Measurements from ENCODE around the gene MARF1.
"Not testable (repeated sequence)": the region's sequence is repeated elsewhere in the genome, so short reads cannot be mapped to it uniquely, and the experiment has no call there.

MARF1 gene

DNA sequence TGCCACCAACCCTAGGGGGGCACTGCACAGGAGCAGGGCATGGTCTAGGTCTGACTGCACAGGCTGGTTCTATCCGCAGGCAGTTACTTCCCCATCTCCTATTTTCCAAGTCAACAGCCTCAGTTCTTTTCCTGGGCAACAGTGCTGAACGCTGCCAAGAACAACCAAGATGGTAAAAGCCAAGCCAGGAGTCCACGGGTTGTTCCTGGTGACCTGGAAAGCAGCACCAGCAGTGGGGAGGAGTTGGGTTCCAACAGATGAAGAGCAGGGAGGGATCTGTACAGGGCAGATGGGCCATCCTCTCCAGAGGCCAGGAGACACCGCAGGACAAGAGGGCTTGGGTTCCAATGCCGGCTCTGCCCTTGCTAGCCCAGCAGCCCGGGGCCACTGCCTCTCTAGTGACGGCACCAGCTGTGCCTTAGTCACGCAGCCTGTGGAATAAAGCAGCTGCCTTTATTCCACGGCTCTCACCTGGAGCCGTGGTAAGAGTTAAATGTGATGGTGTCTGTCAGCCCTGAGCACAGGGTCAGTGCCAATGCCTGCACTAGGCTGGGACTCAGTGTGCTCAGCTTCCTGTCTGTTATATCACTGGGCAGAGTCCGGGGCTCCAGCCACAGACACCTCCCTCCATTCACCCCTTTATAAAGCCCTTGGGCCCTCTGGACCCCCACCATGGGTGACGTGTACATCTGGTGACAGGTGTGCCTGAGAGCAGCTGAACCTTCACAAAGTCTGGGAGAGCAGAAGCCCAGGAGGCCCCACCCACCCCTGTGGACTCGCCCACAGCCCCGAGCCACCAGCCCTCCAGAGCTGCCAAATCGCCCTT is 44.9 kb downstream of the MARF1 start:
- DNase-seq (ENCODE audit: low read depth) = no peak

DNA sequence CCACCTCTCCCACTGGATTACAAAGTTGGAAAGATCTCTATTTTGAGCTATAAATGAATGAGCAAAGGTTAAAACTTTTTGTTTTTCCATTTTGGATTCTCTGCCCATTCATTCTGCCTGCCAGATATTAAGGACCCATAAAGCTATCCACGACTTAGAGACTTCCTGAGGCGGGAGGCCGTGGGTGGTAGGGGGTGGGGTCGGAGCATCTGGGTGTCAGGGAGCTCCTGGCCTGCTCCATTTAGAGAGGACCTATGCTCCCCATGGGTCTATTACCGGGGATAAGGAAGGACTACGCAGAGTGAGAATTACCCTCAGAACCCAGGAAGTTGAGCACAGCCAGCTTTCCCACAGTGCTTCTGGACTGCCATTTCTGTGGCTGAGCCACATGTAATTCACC is 45.8 kb downstream of the MARF1 start:
- DNase-seq (ENCODE audit: low read depth) = no peak

DNA sequence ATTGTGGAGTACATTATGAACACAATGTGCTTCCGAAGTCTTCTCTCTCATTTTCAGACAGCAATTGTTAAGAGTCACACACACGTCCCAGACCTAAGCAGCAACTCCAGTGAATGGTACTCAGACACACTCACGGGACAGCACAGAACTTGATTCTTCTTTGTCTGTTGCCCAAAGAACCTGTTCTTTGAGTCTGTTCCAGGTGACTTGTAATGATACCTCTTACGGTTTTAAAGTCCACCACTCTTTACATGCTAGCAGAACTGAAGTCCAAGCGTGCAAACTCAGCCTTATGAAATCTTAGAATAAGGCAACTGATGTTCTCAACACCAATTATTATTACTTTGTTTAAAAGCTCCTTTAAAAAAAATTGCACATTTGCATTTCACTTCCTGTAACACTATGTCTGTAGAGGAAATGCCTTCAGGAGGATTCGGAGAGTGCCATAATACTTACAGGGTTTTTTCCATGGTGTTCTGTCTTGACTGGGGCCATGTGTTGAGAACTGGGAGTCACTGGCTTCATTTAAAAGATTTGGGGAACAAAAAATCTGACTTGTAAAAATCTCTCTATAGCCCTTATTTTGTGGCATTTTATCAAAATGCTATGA is 48.1 kb downstream of the MARF1 start:
- DNase-seq (ENCODE audit: low read depth) = no peak

DNA sequence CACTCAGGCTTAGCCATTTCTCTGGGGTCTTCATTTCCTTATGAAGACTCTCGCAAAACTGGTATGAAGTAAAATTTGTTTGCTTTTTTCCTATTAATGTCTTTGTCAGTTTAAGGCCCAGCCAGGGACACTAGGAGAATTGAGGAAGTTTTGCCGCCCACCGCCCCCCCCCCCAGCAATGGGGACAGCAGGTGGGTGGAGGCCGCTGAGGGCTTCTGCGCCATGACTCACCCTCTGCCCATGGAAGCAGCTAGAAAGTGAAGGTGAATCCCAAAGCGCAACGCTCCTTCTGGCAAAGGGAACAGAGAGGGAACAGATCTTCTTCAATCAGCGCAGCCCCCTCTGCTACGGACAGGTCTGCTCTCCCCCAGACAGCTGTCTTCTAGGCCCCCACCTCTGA is 49.7 kb downstream of the MARF1 start:
- DNase-seq (ENCODE audit: low read depth) = no peak

DNA sequence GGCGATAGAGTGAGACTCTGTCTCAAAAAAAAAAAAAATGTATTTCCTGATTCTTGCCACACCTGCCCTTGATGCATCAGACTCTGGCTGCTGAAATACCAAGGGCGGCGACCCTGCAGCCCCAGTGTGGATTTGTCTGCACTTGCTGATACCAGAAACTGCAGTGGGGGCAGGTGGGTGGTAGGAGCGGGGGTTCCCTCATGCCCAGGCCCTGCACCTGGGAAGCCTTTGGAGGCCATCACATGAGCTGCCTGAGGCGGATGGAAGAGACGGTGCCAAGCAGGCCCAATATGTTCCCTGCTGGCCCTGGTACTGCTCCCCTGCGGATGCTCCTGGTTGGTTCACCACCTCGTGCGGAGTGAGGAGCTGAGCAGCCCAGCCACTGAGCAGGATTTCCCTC is 50.6 kb downstream of the MARF1 start:
- DNase-seq (ENCODE audit: low read depth) = no peak

DNA sequence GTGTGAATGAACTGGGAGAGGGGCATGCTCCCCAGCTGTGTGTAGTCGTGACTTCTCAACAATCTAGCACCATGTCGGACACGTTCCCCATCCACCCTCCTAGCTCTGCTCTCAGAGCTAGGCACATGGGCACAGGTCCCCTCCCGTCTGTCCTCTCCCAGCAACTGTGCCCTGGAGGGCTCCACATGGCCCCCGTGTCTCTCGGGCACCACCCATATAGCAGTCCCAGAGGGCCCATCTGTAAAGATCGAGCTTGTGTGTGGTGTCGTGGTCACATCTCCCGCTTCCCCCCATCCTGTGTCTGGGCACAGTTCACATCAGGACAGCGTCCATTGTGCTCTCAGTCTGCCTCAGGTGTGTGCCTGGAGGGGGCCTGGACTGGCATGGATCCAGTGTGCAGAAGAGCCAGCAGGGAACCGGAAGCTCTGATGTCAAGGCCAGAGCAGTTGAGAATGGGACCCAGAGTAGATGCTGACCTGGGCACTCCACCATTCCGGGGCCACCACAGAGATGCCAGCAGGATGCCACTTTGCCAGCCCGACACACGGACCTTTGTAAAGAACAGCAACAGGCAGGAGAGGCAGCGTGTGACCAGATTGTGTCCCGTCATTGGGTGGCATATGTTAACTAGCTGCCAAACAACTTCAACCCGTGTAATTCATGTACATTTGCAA is 55.7 kb downstream of the MARF1 start:
- no peak for DNase-seq (ENCODE audit: low read depth)

DNA sequence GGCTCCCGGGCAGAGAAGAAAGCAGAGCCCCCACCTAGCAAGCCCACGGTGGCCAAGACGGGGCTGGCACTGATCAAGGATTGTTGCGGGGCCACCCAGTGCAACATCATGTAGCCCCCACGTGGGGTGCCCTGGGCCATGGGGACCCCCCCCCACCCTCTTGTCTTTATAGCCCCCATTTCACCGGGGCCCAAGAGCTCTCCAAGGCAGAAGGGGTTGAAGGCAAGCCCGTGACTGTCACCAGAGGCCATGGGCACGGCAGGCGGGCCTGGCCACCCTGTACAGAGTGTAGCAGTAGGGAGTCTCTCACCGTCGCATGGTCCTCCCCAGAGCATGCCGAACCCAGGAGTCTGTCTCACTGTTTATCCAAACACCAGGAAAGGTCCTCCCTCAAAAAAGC is 56.2 kb downstream of the MARF1 start:
- no peak for DNase-seq (ENCODE audit: low read depth)

DNA sequence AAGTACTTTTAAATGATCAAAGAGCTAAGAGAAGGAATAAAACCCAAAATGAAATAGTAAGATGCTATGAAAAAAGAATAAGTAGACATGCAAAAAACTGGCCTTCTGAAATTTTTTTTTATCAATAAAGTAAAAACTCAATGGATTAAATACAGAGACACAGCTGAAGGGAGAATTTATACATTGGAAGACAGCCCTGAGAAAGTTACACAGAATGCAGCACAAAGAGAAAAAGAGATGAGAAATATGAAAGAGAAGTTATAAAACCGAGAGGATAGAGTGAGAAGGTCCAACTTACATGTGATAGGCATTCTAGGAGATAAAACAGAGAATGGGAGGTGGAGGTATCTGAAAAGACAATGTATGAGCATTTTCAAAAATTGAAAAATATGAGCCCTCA is 57.0 kb downstream of the MARF1 start:
- DNase-seq (ENCODE audit: low read depth) = no peak

DNA sequence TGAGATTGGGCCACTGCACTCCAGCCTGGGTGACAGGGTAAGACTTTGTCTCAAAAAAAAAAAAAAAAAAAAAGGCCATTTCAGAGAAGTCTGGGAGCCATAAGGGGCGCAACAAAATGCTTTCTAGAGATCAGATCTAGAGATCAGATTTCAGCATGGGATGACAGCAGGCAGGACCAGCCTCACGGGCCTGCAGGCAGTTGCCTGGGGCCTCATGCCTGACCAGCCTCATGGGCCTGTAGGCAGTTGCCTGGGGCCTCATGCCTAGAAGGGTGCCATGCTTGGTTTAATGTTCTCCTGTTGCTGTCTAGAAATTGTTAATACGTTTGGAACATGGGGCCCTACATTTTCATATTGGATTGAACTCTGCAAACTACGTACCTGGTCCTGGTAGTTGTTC is 59.4 kb downstream of the MARF1 start:
- no peak for DNase-seq (ENCODE audit: low read depth)

DNA sequence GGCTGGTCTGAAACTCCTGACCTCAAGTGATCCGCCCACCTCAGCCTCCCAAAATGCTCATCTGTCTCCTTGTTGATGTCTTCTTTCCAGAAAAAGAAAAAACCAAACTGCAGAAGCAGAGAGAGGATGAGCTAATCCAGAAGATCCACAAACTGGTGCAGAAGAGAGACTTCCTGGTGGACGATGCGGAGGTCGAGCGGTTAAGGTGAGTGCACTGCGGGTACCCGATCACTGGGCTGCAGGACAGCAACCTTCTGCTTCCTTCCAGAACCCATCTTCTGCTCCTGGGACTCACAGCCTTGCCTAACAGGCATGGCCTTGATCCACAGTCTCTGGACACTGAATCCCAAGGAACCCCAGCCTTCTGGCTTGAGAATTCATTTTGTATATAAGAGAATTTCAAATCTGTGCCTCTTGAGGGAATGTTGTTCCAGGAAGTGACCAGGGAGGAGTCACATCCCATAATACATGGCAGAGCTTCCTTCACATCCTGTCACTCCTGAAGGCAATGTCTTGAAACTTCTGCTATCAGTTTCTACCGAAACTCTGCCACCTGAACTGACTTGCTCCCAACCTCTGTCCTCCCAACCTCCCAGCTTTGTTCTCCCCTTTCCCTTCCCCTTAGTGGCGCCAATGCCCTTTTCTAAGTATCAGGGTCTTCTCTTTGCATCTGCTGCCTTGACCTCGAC is 61.7 kb downstream of the MARF1 start:
- no peak for DNase-seq (ENCODE audit: low read depth)

DNA sequence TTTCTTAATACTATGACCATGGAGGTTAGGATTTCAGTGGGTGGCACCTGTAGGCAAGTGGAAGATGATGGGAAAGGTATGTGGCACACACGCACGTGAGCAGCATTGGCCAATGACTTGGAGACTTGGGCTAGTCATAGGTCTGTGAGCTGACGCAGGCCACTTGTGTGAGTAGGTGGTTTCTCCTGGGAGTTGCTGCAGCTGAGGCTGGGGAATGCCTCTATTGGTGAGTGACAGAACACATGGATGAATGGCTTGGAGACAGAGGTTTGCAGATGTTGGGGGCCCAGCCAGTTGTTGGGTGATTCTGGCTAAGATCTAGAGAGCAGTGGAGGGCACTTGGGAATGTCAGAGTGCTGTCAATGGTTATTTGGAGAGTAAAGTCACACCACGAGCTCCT is 64.1 kb downstream of the MARF1 start:
- DNase-seq (ENCODE audit: low read depth) = no peak

DNA sequence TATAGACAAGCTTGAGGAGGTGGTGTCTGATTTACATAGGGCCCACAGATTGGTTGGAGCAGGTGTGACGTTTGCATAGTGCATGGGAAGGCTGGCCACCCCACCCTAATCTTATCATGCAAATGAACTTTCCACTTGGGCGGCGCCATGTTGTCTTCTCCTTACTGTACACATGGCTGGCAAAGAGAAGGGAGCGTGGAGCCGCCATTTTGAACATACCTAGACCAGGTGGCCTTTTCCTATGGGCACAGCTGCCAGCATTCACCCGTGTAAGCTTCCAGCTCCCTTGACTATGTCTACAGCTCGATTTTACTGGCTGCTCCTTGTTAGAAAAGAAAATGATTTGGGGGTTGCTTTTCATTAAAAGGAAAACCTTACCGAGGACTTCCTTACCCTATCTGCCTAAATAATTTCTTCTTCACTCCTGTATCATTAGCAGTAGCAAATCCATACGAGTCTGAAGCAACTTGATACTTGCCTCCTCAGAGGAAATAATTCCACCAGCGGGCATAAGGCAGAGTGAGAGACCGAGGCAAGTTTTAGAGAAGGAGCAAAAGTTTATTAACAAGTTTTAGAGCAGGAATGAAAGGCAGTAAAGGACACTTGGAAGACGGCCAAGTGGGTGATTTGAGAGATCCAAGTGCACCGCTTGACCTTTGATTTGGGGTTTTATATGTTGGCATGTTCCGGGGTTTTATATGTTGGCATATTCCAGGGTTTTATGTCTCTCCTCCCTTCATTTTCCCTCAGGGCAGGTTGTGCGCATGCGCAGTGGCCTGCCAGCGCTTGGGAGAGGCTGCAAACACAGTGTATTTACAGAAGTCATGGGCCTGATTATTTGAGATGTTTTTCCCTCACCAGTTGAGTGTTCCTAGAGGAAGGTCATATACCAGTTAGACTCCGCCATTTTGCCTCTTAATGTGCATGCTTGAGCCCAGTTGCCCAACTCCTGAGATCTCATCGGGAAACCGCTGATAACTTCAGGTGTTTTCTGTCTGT is 65.7 kb downstream of the MARF1 start:
- DNase-seq (ENCODE audit: low read depth) = no peak

DNA sequence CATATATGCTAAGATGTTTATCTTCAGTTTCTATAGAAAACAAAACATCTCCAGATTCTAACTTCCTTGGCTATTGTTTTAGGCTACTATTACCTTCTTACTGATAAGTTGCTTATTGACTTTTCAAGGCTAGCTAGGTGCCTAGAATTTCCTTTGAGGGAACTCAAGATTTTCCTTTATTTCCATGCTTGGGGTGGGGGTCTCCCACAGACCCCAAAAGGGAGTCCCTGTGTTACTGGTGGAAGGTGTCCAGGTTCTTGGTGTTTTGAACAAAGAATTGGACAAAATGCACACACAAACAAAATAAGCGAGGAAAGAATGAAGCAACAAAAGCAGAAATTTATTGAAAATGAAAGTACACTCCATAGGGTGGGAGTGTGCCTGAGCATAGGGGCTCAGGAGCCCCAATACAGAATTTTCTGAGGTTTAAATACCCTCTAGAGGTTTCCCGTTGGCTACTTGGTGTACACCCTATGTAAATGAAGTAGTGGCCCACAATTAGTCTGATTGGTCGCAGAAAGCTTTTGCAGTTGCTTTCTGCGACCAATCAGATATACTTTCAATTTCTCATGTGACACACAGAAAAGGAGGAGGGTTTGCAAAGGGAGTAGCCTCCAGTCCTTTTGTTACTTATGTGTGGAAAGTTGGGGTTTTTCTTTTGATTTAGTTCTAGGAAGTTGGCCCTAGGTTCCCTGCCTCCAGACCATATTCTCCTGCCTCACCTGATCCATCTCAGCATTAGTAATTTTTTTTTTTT is 67.5 kb downstream of the MARF1 start:
- DNase-seq (ENCODE audit: low read depth) = no peak

DNA sequence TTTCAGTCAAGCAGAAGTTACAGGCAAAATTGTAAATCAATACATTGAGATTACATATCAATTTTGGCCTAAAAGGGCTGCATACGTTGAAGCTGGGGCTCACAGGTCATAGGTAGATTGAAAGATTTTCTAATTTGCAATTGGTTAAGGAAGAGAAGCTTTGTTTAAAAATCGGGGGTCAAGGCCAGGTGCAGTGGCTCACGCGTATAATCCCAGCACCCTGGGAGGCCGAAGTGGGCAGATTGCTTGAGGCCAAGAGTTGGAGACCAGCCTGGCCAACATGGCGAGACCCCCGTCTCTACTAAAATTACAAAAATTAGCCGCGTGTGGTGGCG is 68.4 kb downstream of the MARF1 start:
- DNase-seq (ENCODE audit: low read depth) = no peak

DNA sequence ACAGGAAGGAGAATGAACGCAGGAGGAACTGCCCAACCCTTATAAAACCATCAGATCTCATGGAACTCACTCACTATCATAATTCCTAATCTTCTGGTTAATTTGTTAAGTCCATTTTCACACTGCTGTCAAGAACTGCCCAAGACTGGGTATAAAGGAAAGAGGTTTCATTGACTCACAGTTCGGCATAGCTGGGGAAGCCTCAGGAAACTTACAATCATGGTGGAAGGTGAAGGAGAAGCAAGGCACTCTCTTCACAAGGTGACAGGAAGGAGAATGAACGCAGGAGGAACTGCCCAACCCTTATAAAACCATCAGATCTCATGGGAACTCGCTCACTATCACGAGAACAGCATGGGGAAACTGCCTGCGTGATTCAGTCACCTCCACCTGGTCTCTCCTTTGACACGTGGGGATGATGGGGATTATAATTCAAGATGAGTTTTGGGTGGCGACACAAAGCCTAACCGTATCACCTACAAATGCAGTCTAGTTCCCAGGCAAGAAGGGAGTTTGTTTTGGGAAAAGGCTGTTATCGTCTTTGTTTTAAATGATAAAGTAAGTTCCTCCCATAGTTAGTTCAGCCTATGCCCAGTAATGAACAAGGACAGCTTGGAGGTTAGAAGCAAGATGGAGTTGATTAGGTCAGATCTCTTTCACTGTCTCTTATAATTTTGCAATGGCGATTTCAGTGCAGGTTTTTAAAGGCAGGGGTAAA is 68.9 kb downstream of the MARF1 start:
- DNase-seq (ENCODE audit: low read depth) = not testable (repeated sequence)

DNA sequence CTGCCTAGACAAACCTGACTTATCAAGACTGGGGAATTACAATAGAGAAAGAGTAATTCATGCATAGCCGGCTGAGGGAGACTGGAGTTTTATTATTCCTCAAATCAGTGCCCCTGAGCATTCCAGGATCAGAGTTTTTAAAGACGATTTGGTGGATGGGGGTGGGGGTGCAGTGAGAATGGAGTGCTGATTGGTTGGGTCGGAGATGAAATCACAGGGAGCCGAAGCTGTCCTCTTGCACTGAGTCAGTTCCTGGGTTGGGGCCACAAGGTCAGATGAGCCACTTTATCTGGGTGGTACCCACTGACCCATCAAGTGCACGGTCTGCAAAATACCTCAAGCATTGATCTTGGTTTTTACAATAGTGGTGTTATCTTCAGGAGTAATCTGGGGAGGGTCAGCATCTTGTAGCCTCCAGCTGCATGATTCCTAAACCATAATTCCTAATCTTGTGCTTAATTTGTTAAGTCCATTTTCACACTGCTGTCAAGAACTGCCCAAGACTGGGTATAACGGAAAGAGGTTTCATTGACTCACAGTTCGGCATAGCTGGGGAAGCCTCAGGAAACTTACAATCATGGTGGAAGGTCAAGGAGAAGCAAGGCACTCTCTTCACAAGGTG is 69.6 kb downstream of the MARF1 start:
- DNase-seq (ENCODE audit: low read depth) = no peak

DNA sequence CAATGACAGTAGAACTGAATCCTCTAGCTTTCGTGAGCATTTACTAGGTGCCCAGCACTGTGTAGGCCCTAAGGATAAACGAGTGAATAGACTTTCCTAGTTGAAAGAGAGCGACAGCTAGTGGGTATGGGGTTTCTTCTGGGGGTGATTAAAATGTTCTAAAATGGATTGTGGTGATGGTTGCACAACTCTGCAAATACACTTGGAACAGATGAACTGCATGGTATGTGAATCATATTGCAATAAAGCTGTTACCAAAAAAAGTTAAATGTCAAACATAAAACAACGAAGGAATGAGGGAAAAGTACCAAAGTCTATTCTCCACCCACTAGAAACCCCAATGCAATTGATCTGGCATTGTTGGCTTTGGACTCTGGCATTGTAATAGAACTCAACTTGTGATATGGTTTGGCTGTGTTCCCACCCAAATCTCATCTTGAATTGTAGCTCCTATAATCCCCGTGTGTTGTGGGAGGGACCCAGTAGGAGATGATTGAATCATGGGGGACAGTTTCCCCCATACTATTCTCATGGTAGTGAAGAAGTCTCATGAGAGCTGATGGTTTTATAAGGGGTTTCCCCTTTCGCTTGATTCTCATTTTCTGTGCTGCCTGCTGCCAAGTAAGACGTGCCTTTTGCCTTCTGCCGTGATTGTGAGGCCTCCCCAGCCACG is 70.5 kb downstream of the MARF1 start:
- peak; percentile 39 for DNase-seq (ENCODE audit: low read depth)

DNA sequence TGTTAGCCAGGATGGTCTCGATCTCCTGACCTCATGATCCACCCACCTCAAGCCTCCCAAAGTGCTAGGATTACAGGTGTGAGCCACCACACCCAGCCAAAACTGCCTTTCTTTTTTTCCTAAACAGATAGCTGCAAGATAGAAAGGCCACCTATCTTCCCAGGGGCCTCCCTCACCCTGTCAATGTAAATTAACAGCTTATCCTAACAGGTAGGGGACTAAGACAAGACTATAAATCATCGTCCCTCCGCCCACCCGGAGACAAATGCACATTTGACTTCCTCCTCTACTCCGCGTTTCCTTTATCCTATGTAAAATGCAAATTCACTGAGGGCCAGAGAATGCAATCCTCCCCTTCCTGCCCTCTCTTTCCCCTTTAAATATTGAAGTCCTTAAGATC is 71.4 kb downstream of the MARF1 start:
- no peak for DNase-seq (ENCODE audit: low read depth)

DNA sequence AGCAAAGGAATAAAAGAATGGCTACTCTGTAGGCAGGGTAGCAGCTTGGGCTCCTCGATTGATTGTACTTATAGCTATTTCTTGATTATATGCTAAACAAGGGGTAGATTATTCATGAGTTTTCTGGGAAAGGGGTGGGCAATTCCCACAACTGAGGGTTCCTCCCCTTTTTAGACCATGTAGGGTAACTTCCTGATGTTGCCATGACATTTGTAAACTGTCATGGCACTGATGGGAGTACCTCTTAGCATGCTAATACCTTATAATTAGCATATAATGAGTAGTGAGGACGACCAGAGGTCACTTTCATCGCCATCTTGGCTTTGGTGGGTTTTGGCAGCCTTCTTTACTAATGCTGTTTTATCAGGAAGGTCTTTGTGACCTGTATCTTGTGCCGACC is 72.3 kb downstream of the MARF1 start:
- DNase-seq (ENCODE audit: low read depth) = not testable (repeated sequence)
